Muscle layer of colon (tissue), 2 donors: ENCODE measurements around the gene ATP2B1.

Experiments used
- H3K27ac ChIP-seq: one replicate; pipeline ENCODE4 v1.7.0; 2013; ENCODE audit warnings: low read depth, mild to moderate bottlenecking, low read length, moderate library complexity
- H3K27me3 ChIP-seq, 2 donors: one replicate each; pipeline ENCODE4 v1.7.0; 2013; ENCODE audit warnings: low read length in 2 of 2, mild to moderate bottlenecking in 2 of 2; ENCODE audit not compliant: insufficient read depth in 2 of 2, control insufficient read depth in 1 of 2
- H3K36me3 ChIP-seq: one replicate; pipeline ENCODE4 v1.7.0; 2013; ENCODE audit warnings: mild to moderate bottlenecking, low read length; ENCODE audit not compliant: insufficient read depth
- H3K4me1 ChIP-seq: one replicate; pipeline ENCODE4 v1.7.0; 2013; ENCODE audit warnings: mild to moderate bottlenecking, low read length; ENCODE audit not compliant: insufficient read depth
- H3K4me3 ChIP-seq, 2 donors: one replicate each; pipeline ENCODE4 v1.7.0; 2013; ENCODE audit warnings: low read length in 2 of 2, low read depth in 1 of 2, mild to moderate bottlenecking in 1 of 2, moderate library complexity in 1 of 2
- H3K9ac ChIP-seq: one replicate; pipeline ENCODE4 v1.7.0; 2013; ENCODE audit warnings: low read length
- H3K9me3 ChIP-seq: one replicate; pipeline ENCODE4 v1.7.0; 2013; ENCODE audit warnings: mild to moderate bottlenecking, low read length
- donor health status: abdominal sarcoma.
- donor health status: Adenocarcinoma of cecum.

The ATP2B1 gene

GRCh38 chr12:89610366-89610765 lies 98.3 kb downstream of the ATP2B1 start:
- no peak overlapping the region for H3K4me3 ChIP-seq
- no peaks in the 10 kb centered on the region for H3K9me3 ChIP-seq
- H3K27me3 ChIP-seq, result no peaks in the 10 kb centered on the region
- H3K4me1 ChIP-seq, result no peaks in the 10 kb centered on the region
- no peak overlapping the region for H3K27ac ChIP-seq
- H3K9ac ChIP-seq, result no peak overlapping the region
- peaks cover 7% of the 10 kb centered on the region for H3K36me3 ChIP-seq

GRCh38 chr12:89603678-89604077 lies 105.0 kb downstream of the ATP2B1 start:
- Histone ChIP-seq H3K27ac (no peak overlapping the region), H3K27me3 (no peaks in the 10 kb centered on the region), H3K4me3 (no peak overlapping the region), H3K4me1 (no peaks in the 10 kb centered on the region), H3K9me3 (no peaks in the 10 kb centered on the region), H3K9ac (no peak overlapping the region), H3K36me3 (peaks cover 25% of the 10 kb centered on the region)

GRCh38 chr12:89597770-89598169 lies 110.9 kb downstream of the ATP2B1 start:
- Histone ChIP-seq H3K36me3 (peaks cover 13% of the 10 kb centered on the region), H3K27ac (no peak overlapping the region), H3K27me3 (no peaks in the 10 kb centered on the region), H3K4me1 (no peaks in the 10 kb centered on the region), H3K4me3 (no peak overlapping the region), H3K9ac (no peak overlapping the region), H3K9me3 (no peaks in the 10 kb centered on the region)

- no peak overlapping the region for H3K27ac ChIP-seq
- H3K27me3 ChIP-seq, result no peaks in the 10 kb centered on the region
- no peak overlapping the region for H3K9ac ChIP-seq
- H3K4me1 ChIP-seq, result no peaks in the 10 kb centered on the region
- H3K4me3 ChIP-seq, result no peak overlapping the region
- no peaks in the 10 kb centered on the region for H3K9me3 ChIP-seq
- peaks cover 11% of the 10 kb centered on the region for H3K36me3 ChIP-seq
Measured at GRCh38 chr12:89597210-89597609, 111.4 kb downstream of the ATP2B1 start.

- Histone ChIP-seq H3K27ac (no peak overlapping the region), H3K4me3 (no peak overlapping the region), H3K9ac (no peak overlapping the region), H3K27me3 (no peaks in the 10 kb centered on the region), H3K9me3 (no peaks in the 10 kb centered on the region), H3K4me1 (no peaks in the 10 kb centered on the region), H3K36me3 (peaks cover 16% of the 10 kb centered on the region)
Measured at GRCh38 chr12:89593873-89594272, 114.8 kb downstream of the ATP2B1 start.

GRCh38 chr12:89593233-89593632 lies 115.4 kb downstream of the ATP2B1 start:
- H3K9ac ChIP-seq, result no peak overlapping the region
- H3K4me3 ChIP-seq, result no peak overlapping the region
- no peaks in the 10 kb centered on the region for H3K4me1 ChIP-seq
- peaks cover 9% of the 10 kb centered on the region for H3K36me3 ChIP-seq
- H3K9me3 ChIP-seq, result no peaks in the 10 kb centered on the region
- no peak overlapping the region for H3K27ac ChIP-seq
- H3K27me3 ChIP-seq, result no peaks in the 10 kb centered on the region

- Histone ChIP-seq H3K4me1 (no peaks in the 10 kb centered on the region), H3K36me3 (peaks cover 8% of the 10 kb centered on the region), H3K27me3 (no peaks in the 10 kb centered on the region), H3K4me3 (no peak overlapping the region), H3K9ac (no peak overlapping the region), H3K9me3 (no peaks in the 10 kb centered on the region), H3K27ac (no peak overlapping the region)
Measured at GRCh38 chr12:89589753-89590152, 118.9 kb downstream of the ATP2B1 start.

- no peak overlapping the region for H3K27ac ChIP-seq
- H3K9ac ChIP-seq, result no peak overlapping the region
Measured at GRCh38 chr12:89578499-89578898, 130.1 kb downstream of the ATP2B1 start.

GRCh38 chr12:89576572-89577220 lies 131.9 kb downstream of the ATP2B1 start:
- Histone ChIP-seq H3K9me3 (no peaks in the 10 kb centered on the region), H3K9ac (no peak overlapping the region), H3K4me1 (peaks cover 5% of the 10 kb centered on the region), H3K27me3 (no peaks in the 10 kb centered on the region), H3K27ac (no peak overlapping the region), H3K4me3 (no peak overlapping the region), H3K36me3 (no peaks in the 10 kb centered on the region)

More at GRCh38 chr12:89578499-89578898, 130.1 kb downstream of the ATP2B1 start:
- Histone ChIP-seq H3K4me1 (peaks cover 5% of the 10 kb centered on the region), H3K36me3 (no peaks in the 10 kb centered on the region), H3K4me3 (no peak overlapping the region), H3K27me3 (no peaks in the 10 kb centered on the region), H3K9me3 (no peaks in the 10 kb centered on the region)

- Histone ChIP-seq H3K27me3 (no peaks in the 10 kb centered on the region), H3K4me1 (peaks cover 5% of the 10 kb centered on the region), H3K36me3 (no peaks in the 10 kb centered on the region), H3K9me3 (no peaks in the 10 kb centered on the region), H3K27ac (no peak overlapping the region), H3K4me3 (no peak overlapping the region), H3K9ac (no peak overlapping the region)
Measured at GRCh38 chr12:89575374-89575773, 133.3 kb downstream of the ATP2B1 start.

GRCh38 chr12:89574736-89575208 lies 133.9 kb downstream of the ATP2B1 start:
- Histone ChIP-seq H3K9ac (no peak overlapping the region), H3K4me3 (no peak overlapping the region), H3K27ac (no peak overlapping the region)

More at GRCh38 chr12:89574736-89575208, 133.9 kb downstream of the ATP2B1 start:
- Histone ChIP-seq H3K4me1 (peaks cover 5% of the 10 kb centered on the region), H3K27me3 (no peaks in the 10 kb centered on the region), H3K36me3 (no peaks in the 10 kb centered on the region), H3K9me3 (no peaks in the 10 kb centered on the region)
